ENCODE measurements around the gene CORO7. TPM values are rescaled to one million over a fixed set of nuclear protein-coding genes. Genes with fewer than 3 reads are reported as not detected.
A peak's percentile ranks its signal among the peaks of the same experiment; 100 is the strongest.

CORO7 gene
- total and polyA plus RNA-seq, 9 of the 15 experiments (the other 6 are each of a cell fraction or from before 2014, with no cell fraction given): 0.45 to 77.2 (median 18.7) TPM

- TF ChIP-seq ZBTB7A (IDR thresholded peaks at IDR 0.05; ENCODE audit: borderline replicate concordance, control insufficient read depth, low read depth, low read length) (0 out of 2 replicates have a peak, but pooled peaks have one; percentile 21), STAT5A (IDR thresholded peaks at IDR 0.05; ENCODE audit: borderline replicate concordance, low read length) (no peak), ZMIZ1 (IDR thresholded peaks at IDR 0.05; ENCODE audit: low read depth in 2 of 2, low read length in 2 of 2) (no peak), KHSRP (IDR thresholded peaks at IDR 0.05) (no peak), PML (IDR thresholded peaks at IDR 0.05; ENCODE audit: low read length) (no peak), ARID2 (IDR thresholded peaks at IDR 0.05) (no peak), SFPQ (IDR thresholded peaks at IDR 0.05; ENCODE audit: low read depth, low read length) (no peak), POLR2G (IDR thresholded peaks at IDR 0.05; ENCODE audit: low read depth, low read length) (0 out of 2 replicates have a peak, but pooled peaks have one; percentile 15)
Observed at GRCh38 chr16:4319454-4320421, 96.7 kb downstream of the CORO7 start (continued).

Data from K562 (cell line).